MM.1S (cell line): Measurements from ENCODE around the gene PPP2R2C.

Experiments used
- DNase-seq: peaks from one replicate; pipeline ENCODE4 v3.0.0-alpha.2; 2015
- H2AFZ ChIP-seq: fragments of 300-600 bp; sonication (generic); 2 replicates; pipeline ENCODE4 v1.6.0; 2016; ENCODE audit warnings: antibody characterized with exemption, low read length
- H3F3A ChIP-seq: fragments of 300-600 bp; sonication (generic); 2 replicates; pipeline ENCODE4 v1.6.1; 2016; ENCODE audit warnings: mild to moderate bottlenecking, antibody characterized with exemption, low read length, moderate library complexity, mixed read lengths; ENCODE audit not compliant: insufficient read depth
- H3K27ac ChIP-seq: fragments of 300-600 bp; sonication (generic); 2 replicates; pipeline ENCODE4 v1.5.1; 2016; ENCODE audit warnings: mild to moderate bottlenecking, low read length
- H3K27me3 ChIP-seq: fragments of 300-600 bp; sonication (generic); replicated peaks from 2 replicates; pipeline ENCODE4 v1.6.0; 2016; ENCODE audit warnings: low read length; ENCODE audit not compliant: insufficient read depth
- H3K36me3 ChIP-seq: fragments of 300-600 bp; sonication (generic); replicated peaks from 2 replicates; pipeline ENCODE4 v1.6.1; 2016; ENCODE audit warnings: mild to moderate bottlenecking, low read length, mixed read lengths; ENCODE audit not compliant: insufficient read depth
- H3K4me1 ChIP-seq: fragments of 300-600 bp; sonication (generic); 2 replicates; pipeline ENCODE4 v1.6.1; 2016; ENCODE audit warnings: low read length, mixed read lengths
- H3K4me2 ChIP-seq: fragments of 300-600 bp; sonication (generic); 2 replicates; pipeline ENCODE4 v1.6.0; 2016; ENCODE audit warnings: low read depth, low read length
- H3K4me3 ChIP-seq: fragments of 300-600 bp; sonication (generic); 2 replicates; pipeline ENCODE4 v1.5.1; 2016; ENCODE audit warnings: low read length, mixed read lengths
- H3K79me2 ChIP-seq: fragments of 300-600 bp; sonication (generic); 2 replicates; pipeline ENCODE4 v1.6.1; 2016; ENCODE audit warnings: mixed run types, low read length, mixed read lengths
- H3K9ac ChIP-seq: fragments of 300-600 bp; sonication (generic); 2 replicates; pipeline ENCODE4 v1.6.1; 2016; ENCODE audit warnings: low read length, mixed read lengths
- H3K9me2 ChIP-seq: fragments of 300-600 bp; sonication (generic); replicated peaks from 2 replicates; pipeline ENCODE4 v1.6.1; 2016; ENCODE audit warnings: mild to moderate bottlenecking, low read length, mixed read lengths; ENCODE audit not compliant: insufficient read depth
- H3K9me3 ChIP-seq: fragments of 300-600 bp; sonication (generic); replicated peaks from 2 replicates; pipeline ENCODE4 v1.6.1; 2016; ENCODE audit warnings: mild to moderate bottlenecking, low read length, mixed read lengths; ENCODE audit not compliant: insufficient read depth
- H4K20me1 ChIP-seq: fragments of 300-600 bp; sonication (generic); 2 replicates; pipeline ENCODE4 v1.6.1; 2016; ENCODE audit warnings: mild to moderate bottlenecking, low read length, moderate library complexity, mixed read lengths; ENCODE audit not compliant: insufficient read depth
- CTCF ChIP-seq: fragments of 300-600 bp; sonication (generic); IDR thresholded peaks from 2 replicates; pipeline ENCODE4 v1.5.1; 2016; ENCODE audit warnings: antibody characterized with exemption, low read length, mixed read lengths
- EZH2 ChIP-seq: fragments of 300-600 bp; sonication (generic); optimal IDR thresholded peaks from 2 replicates; pipeline ENCODE3; 2017; ENCODE audit warnings: low read depth, mild to moderate bottlenecking, antibody characterized with exemption, low read length, mixed read lengths
- EZH2phosphoT487 ChIP-seq: fragments of 300-600 bp; sonication (generic); IDR thresholded peaks from 2 replicates; pipeline ENCODE4 v1.6.1; 2018; ENCODE audit warnings: antibody characterized with exemption, low read length

The PPP2R2C gene

DNA sequence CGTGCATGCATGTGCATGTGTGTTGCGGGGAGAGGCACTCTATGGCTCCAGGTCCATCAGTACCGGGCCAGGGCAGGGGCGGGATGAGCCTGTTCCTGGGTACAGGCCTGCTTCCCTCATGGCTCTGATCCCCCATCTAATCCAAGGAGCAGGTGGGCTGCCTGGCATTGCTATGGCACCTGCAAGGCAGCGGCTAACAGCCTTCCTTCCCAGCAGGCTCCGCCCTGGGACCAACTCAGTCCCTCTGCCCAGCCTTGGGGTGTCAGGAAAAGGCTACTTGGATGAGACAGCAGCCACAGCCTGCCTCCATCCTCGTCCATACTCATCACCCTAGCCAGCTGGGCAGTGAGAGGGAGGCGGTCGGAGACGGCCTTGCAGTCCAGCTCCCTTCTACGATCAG is 46.5 kb downstream of the PPP2R2C start:
- Histone ChIP-seq H3K27me3 (peaks cover 73% of the 10 kb centered on the region), H3K9ac (no peak overlapping the region), H3K4me2 (no peak overlapping the region), H3K4me1 (0 out of 2 replicates have a peak, but pooled peaks cover 5% of the 10 kb centered on the region), H3K9me2 (no peaks in the 10 kb centered on the region), H2AFZ (no peak overlapping the region), H3F3A (no peaks in the 10 kb centered on the region), H3K79me2 (no peaks in the 10 kb centered on the region), H4K20me1 (no peaks in the 10 kb centered on the region), H3K36me3 (no peaks in the 10 kb centered on the region), H3K4me3 (no peak overlapping the region), H3K27ac (no peak overlapping the region), H3K9me3 (no peaks in the 10 kb centered on the region)
- DNase-seq = no peak
- TF ChIP-seq EZH2phosphoT487 (no peak), CTCF (no peak), EZH2 (no peak)

DNA sequence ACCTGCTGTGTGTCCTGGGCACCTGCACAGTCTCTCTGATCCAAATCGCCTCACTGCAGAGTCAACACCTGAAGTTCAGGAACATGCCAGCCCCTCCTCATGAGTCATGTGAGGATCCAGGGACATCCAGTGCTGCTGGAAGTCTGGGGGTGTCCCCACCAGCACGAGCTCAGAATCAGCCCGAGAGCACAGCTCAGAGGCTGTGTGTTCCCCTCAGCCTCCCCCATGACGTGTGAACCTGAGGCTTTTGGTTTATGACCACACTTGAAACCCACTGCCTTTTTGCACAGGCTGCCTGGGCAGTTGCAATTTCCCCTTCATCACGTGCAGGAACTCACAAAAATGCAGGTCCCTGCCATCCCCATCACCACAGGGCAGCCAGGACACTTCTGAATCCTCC is 47.1 kb downstream of the PPP2R2C start:
- TF ChIP-seq EZH2 (no peak), CTCF (no peak), EZH2phosphoT487 (no peak)
- no peaks in the 10 kb centered on the region for H3K9me2 ChIP-seq
- H3K4me2 ChIP-seq = no peak overlapping the region
- no peak overlapping the region for H2AFZ ChIP-seq
- H3K9ac ChIP-seq = no peak overlapping the region
- no peaks in the 10 kb centered on the region for H3K9me3 ChIP-seq
- no peak overlapping the region for H3K27ac ChIP-seq
- no peaks in the 10 kb centered on the region for H3K79me2 ChIP-seq
- H3K4me3 ChIP-seq = no peak overlapping the region
- H3F3A ChIP-seq = no peaks in the 10 kb centered on the region
- H3K4me1 ChIP-seq = 0 out of 2 replicates have a peak, but pooled peaks cover 5% of the 10 kb centered on the region
- H3K36me3 ChIP-seq = no peaks in the 10 kb centered on the region
- peaks cover 77% of the 10 kb centered on the region for H3K27me3 ChIP-seq
- no peaks in the 10 kb centered on the region for H4K20me1 ChIP-seq
- DNase-seq = no peak

DNA sequence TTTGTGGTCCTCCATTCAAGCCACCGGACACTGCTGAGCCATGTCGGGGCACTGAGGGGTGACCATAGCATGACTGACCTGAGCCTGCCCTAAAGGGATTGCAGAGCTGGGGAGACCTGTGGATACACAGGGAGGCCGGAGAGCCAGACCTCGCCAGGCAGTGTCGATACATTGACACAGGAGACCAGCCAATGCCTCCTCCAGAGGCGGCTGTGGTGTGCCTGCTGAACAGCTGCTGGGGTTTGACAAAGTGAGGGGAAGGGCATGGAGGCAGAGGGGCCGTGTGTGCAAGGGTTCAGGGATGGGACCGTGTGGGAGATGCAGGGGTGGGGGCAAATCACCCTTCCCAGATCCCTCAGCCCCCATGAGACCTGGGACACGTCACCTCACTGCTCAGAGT is 48.0 kb downstream of the PPP2R2C start:
- Histone ChIP-seq H3K27ac (no peak overlapping the region), H3K36me3 (no peaks in the 10 kb centered on the region), H3K79me2 (no peaks in the 10 kb centered on the region), H3K4me2 (no peak overlapping the region), H3K27me3 (peaks cover 78% of the 10 kb centered on the region), H3K4me1 (0 out of 2 replicates have a peak, but pooled peaks cover 5% of the 10 kb centered on the region), H3K9me2 (no peaks in the 10 kb centered on the region), H2AFZ (no peak overlapping the region), H3F3A (no peaks in the 10 kb centered on the region), H4K20me1 (no peaks in the 10 kb centered on the region), H3K4me3 (no peak overlapping the region), H3K9me3 (no peaks in the 10 kb centered on the region), H3K9ac (no peak overlapping the region)
- TF ChIP-seq CTCF = no peak
- no peak for TF ChIP-seq EZH2
- no peak for TF ChIP-seq EZH2phosphoT487
- DNase-seq = no peak
